ENCODE measurements around the gene PRKD2. TPM values are rescaled to one million over a fixed set of nuclear protein-coding genes. Genes with fewer than 3 reads are reported as not detected.

PRKD2 gene
- total RNA-seq, 1 donor from 2014 or later = 158 TPM

DNA sequence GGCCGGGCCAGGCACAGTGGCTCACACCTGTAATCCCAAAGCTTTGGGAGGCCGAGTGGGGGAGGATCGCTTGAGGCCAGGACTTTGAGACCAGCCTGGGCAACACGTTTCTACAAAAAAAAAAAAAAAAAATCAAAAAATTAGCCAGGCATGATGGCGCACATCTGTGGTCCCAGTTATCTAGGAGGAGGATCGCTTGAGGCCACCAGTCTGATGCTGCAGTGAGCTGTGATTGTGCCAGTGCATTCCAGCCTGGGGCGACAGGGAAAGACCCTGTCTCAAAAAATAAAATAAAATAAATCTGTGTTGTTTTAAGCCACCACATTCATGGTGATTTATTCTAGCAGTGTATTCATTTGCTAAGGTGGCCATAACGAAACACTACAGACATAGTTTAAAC lies 51.8 kb downstream of the PRKD2 start:
- intact Hi-C loops (cut with micrococcal nuclease) = no loop called here

DNA sequence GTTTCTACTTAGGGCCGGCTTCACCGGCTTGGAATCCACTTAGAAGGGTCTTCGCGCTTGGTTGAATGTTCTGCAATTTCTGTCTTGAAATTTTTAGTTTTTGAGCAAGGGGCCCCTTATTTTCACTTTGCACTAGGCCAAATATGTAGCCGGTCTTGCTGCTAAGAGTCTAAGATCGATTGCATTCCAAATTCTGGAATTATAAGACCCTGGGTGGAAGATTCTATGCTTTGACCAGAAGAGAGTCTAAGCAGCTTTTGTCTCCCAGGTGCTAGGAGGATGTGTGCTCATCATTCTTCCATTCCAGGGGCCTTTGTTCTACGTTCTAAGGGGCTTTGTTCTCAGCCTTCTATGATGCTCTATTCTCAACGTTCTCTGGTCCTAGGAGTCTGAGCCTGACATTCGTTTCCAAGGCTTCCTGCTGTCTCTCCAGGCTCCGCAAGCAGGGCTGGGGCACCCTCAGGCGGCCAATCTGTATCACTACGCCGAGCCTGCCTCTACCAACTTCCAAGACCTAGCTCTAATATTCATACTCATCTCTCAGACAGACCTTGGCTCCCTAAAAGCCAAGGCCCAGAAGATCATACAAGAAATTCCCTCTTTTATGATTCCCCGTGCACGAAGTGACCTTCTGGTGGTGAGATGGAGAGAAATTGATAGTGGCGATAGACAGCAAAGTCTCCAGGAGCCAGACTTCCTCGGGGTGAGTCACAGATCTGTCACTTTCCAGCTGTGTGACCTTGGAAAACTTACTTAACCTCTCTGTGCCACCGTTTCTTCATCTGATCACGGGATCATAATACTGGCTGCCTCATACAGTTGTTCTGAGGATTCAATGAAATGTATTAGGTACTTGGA lies 55.0 kb downstream of the PRKD2 start:
- intact Hi-C loops (cut with micrococcal nuclease) = loop anchor here (1.0 kb wide), 5 partner anchors 28 to 133 kb away; partner anchors contain the start of gene SLC1A5

DNA sequence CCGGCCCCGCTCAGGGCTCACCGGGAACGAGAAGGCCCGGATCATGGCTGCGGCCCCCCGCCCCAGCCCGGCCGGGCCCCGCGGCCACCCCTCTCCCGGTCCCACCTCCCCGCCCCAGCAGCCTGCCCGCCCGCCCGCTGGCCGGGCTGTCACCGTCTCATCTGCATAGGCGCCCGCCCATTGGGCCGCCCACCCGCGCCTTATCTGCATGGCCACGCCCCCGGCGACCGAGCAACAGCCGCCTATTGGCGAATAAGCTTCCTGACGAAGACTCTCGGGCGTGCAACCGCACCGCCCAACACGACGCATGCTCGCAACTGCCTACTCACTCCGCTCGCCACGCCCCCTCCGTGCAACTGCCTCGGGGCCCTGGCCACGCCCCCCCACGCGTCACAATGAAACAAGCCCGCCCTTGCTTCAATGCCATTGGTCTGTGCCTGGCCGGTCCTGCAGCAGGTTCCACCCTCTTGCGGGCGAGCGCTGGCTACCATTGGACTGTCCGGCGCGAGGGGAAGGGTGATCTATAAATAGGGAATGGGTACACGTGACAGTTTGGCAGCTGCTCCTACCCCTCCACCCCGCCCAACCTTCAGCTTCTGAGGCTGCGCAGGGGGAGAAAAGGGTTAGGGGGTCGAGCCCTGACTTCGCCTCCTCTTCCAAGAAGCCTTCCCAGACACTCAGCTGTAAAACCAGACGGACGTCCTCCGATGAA lies 55.7 kb downstream of the PRKD2 start, which contains the start of gene DACT3:
Gene DACT3, minus strand, starts transcription at position 163 of the 712 bp plus-strand sequence. Its CDS starts 118 bp downstream, at position 45.
- intact Hi-C loops (cut with micrococcal nuclease) = loop anchor here (1.0 kb wide), 3 partner anchors 27 to 127 kb away; partner anchors contain the start of gene SLC1A5

GRCh38 chr19:46660551-46661019 lies 56.3 kb downstream of the PRKD2 start:
- intact Hi-C loops (cut with micrococcal nuclease) = loop anchor here (1.0 kb wide), 3 partner anchors 26 to 128 kb away; partner anchors contain the start of gene SLC1A5

DNA sequence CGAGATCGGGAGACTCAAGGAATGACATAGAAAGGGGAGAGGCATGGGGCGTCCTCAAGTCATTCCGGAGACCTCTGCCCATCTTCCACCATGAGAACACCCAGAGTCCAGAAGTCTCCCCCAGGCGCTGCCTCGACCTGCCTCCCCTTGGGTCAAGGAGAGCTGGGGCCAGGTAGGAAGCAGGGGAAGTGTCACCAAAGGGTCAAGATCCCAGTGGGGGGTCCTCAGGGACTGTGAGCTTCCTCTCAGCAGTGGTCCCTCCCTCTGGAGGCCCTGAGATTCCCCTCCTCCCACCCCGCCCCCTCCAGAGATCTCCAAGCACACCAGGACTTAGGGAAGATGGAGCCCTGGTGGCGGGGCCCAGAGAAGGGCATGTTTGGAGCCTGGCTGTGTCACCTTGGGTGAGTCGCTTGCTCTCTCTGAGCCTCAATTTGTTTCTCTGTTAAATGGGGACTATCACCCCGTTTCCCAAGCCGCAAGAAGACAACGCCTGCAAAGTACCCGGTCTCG lies 56.9 kb downstream of the PRKD2 start:
- intact Hi-C loops (cut with micrococcal nuclease) = no loop called here

- intact Hi-C loops (cut with micrococcal nuclease) = no loop called here
These were observed 57.5 kb downstream of the PRKD2 start for GRCh38 chr19:46659151-46660007.

GRCh38 chr19:46656541-46656940 lies 60.4 kb downstream of the PRKD2 start:
- intact Hi-C loops (cut with micrococcal nuclease) = no loop called here

- intact Hi-C loops (cut with micrococcal nuclease) = no loop called here
These were observed 62.2 kb downstream of the PRKD2 start for GRCh38 chr19:46654621-46655152.

DNA sequence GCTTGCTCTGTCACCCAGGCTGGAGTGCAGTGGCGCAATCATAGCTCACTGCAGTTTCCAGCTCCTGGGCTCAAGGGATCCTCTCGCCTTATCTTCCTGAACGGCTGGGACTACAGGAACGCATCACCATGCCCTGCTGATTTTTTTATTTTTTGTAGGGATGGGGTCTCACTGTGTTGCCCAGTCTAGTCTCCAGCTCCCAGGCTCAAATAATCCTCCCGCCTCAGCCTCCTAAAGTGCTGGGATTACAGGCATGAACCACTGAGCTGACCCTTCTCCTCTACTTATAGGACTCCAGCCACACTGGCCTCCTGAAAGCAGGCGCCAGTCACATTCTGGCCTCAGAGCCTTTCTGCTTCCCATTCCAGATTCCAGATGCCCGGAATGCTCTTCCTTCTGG lies 66.5 kb downstream of the PRKD2 start:
- intact Hi-C loops (cut with micrococcal nuclease) = no loop called here

DNA sequence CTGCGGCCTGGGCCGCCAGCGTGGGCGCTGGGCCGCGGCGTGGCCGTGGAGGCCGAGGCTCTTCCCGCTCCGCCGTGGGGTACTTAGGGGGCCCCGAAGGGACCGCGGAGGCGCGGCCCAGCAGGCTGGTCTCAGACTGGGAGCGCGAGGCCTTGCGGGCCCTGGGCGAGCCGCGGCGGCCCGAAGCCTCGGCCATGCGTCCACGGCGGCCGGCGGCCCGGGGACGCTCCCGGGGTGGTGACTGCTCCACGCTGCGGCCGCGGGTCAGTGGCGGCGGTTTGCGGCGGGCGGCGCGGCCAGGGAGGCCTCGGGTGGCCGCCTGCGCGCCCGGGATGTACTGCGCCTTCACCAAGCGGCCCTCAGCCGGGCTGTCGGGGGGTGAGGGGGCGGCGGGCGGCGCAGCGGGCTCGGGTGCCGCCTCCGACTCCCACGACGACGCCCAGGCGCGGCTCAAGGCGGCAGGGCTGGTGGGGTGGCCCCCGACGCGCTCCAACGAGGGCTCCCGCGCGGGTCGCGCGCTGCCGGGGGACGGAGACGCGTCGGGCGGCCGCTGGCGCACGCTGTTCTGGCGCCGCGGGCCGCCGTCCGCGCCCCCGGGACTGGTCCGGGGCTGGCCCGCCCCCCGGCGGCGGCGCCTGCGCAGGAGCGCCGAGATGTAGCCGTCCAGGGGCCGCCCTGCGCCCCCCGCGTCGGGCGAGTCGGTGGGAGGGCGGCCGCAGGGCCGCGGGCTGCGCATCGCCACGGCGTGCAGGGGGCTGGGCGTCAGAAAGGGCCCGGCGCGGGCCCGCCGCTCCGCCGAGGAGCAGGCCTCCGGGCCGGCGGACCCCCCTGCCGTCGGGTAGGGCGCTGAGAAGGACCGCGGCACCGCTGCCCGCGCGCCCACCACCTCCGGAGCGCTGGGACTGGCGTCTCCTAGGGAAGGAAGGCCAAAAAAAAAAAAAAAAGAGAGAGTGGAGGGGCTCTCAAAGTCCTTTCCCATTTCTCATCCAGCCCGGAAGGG lies 67.7 kb downstream of the PRKD2 start:
- intact Hi-C loops (cut with micrococcal nuclease) = no loop called here

GRCh38 chr19:46648060-46648960 lies 68.6 kb downstream of the PRKD2 start:
- intact Hi-C loops (cut with micrococcal nuclease) = no loop called here

DNA sequence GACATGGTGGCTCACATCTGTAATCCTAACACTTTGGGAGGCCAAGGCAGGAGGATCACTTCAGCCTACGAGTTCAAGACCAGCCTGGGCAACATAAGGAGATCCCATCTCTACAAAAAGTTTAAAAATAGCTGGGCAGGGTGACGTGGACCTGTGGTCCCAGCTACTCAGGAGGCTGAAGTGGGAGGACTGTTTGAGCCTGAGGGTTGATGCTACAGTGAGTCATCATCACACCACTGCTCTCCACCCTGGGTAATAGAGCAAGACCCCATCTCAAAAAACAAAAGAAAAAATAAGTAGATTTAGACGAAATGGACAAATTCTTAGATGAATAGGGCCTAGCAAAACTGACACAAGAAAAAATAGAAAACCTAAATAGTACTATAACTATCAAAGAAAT lies 70.5 kb downstream of the PRKD2 start:
- intact Hi-C loops (cut with micrococcal nuclease) = no loop called here

DNA sequence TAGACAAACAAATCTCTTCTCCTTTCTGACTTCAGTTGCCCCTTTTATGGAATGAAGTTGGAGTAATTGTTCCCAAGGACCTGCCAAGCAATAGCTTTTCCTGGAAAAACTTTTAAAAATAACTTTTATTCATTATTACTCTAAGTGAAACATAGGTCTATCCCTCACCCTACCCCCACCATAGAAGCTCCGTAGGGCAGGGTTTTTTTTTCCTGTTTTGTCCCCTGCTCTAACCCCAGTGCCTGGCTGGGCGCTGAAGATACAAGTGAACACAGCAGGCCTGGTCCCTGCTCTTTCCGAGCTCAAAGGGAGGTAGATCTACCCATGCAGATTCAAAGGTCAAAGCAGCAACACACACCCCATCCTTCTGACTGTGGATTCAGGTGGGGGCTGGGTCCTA lies 72.2 kb downstream of the PRKD2 start:
- intact Hi-C loops (cut with micrococcal nuclease) = no loop called here

DNA sequence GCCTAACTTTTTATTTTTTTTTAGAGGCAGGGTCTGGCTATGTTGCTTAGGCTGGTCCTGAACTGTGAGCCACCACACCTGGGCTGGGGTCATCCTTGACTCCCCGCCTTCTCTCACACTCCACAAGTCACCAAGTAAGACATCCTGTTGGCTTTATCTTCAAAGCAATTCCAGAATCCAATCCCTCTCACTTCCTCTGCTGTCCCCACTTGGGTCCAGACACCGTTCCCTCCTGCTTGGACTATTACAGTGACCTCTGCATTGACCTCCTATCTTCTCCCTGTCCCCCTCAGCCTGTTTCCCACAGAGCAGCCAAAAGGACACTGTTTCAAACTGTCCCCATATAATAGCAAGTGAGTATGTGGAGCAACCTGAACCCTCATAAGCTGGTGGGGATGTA lies 76.3 kb downstream of the PRKD2 start:
- intact Hi-C loops (cut with micrococcal nuclease) = no loop called here

GRCh38 chr19:46639358-46640182 lies 77.3 kb downstream of the PRKD2 start:
- intact Hi-C loops (cut with micrococcal nuclease) = no loop called here

DNA sequence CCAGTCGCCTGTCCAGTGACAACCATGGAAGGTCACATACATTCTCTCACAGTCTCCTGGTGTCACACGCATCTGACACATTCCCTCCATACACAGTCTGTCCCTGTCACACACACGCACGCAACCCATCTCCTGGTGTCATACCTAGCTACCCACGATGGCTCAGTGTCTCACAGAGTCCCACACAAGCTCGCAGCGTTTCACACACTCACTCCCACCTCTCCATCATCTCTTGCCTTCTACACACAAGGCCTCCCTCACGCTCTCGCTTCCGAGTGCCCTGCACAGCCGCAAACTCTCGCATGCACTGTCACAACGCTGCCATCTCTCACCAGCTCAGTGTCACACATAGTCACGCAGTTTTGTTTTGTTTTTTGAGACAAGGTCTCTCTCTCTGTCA lies 79.7 kb downstream of the PRKD2 start:
- intact Hi-C loops (cut with micrococcal nuclease) = no loop called here

All from T-helper 2 cell treated with Interferon-gamma antibody and Interleukin-4, amounts not matched to agents 100 ng/mL and 5 ng/mL, for 36 hours (primary cell).